ENCODE measurements around the gene TRABD.

Gene TRABD

DNA sequence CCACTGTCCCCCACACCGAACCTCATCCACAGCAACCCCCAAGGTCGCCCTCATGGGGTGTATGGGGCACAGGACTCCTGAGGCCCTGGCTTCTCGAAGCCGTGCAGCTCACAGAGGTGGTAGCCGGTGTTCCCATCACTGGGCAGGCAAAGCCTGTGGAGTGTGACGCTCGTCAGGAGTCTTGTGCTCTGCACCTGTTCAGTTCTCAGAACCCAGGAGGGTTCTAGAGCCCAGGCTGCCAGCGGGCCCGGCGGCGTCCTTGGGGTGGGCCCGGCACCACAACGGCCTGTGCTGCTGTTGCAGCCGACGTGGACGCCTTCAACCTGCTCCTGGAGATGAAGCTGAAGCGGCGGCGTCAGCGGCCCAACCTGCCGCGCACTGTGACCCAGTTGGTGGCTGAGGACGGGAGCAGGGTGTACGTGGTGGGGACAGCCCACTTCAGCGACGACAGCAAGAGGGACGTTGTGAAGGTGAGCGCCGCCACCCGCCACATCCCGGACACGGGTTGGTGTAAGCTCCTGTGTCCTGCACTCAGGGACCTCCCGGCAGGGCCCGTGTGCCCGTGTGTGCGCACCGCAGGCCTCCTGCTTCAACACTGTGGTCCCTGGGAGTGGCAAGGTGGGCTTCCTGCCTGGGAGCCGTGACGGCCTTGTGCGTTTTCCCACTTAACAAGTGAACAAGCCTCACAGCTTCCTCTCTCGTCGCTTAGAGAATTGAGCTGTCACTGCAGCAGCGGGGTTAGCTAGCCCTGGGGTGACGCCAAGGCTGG is 8.5 kb downstream of the TRABD start:
- H3K36me3 Mint-ChIP-seq, result peaks cover 33 to 43% of the 10 kb centered on the region in 2 donors

DNA sequence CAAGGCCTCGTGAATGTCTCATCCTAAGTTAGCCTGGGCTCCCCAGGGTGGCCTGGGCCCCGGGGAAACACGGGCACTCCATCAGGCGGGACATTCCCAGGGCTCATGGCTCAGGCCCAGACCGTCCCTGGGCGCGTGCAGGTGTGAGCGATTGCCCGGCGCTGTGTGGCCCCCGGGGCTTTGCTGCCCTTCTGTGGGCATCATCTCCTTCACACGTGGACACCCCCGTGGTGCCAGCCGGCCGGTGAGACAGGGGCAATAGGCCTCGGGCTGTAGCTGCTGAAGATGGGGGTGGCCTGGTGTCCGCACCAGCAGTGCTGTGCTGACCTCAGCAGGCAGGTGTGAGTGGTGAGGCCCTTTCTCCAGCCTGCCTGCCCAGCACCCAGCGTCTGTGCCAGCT is 10.5 kb downstream of the TRABD start:
- H3K27me3 Mint-ChIP-seq, result no peaks in the 10 kb centered on the region
- H3K4me1 Mint-ChIP-seq, result peaks cover 28 to 63% of the 10 kb centered on the region in 2 donors
- ATAC-seq (replicated peaks) (no peak), DNase-seq (no peak)
- H3K9me3 Mint-ChIP-seq, result no peaks in the 10 kb centered on the region
- peaks cover 34 to 45% of the 10 kb centered on the region in 2 donors for H3K36me3 Mint-ChIP-seq
- H3K27ac Mint-ChIP-seq, result peak overlapping the region; percentile 25
- peak overlapping the region in 1 of 2 donors; percentile 14 for H3K4me3 Mint-ChIP-seq

More for the DNA sequence above, 8.5 kb downstream of the TRABD start:
- H3K27me3 Mint-ChIP-seq, result no peaks in the 10 kb centered on the region
- DNase-seq, result no peak
- H3K4me3 Mint-ChIP-seq, result peak overlapping the region in 1 of 2 donors; percentile 61
- ATAC-seq (replicated peaks), result no peak
- H3K4me1 Mint-ChIP-seq, result peaks cover 37 to 74% of the 10 kb centered on the region in 2 donors
- no peaks in the 10 kb centered on the region for H3K9me3 Mint-ChIP-seq
- H3K27ac Mint-ChIP-seq, result peak overlapping the region; percentile 91

DNA sequence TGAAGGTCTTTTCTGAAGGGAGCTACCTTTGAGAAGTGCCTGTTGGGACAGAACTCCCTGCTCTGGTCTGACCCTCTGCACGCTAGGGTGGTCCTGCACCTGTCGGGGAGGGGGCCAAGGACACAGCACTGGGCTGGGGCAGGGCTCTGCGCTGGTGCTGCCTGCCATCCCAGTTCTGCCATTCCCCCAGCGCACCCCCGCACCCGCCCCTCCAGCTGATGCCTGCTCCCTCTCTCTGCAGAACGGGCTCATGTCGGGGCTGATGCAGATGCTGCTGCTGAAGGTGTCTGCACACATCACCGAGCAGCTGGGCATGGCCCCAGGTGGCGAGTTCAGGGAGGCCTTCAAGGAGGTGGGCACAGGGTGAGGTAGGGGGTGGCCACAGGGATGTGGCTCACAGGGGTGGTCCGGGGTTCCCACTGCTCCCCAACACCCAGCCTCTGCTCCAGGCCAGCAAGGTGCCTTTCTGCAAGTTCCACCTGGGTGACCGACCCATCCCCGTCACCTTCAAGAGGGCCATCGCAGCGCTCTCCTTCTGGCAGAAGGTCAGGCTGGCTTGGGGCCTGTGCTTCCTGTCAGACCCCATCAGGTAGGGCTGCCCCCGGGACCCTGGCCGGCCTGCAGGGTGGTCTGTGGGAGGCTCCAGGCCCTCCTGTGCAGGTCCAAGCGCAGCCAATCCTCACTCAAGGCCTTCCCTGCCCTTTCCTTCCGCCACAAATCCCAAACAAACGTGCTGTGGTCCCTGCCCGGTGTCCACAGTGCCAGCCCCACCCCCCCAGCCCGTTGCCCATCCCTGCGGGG is 11.5 kb downstream of the TRABD start:
- ATAC-seq (replicated peaks) (no peak), DNase-seq (no peak)
- H3K36me3 Mint-ChIP-seq, result peaks cover 29 to 36% of the 10 kb centered on the region in 2 donors
- H3K9me3 Mint-ChIP-seq, result no peaks in the 10 kb centered on the region
- peaks cover 25 to 59% of the 10 kb centered on the region in 2 donors for H3K4me1 Mint-ChIP-seq
- no peak overlapping the region for H3K4me3 Mint-ChIP-seq
- H3K27ac Mint-ChIP-seq, result no peak overlapping the region
- no peaks in the 10 kb centered on the region for H3K27me3 Mint-ChIP-seq

DNA sequence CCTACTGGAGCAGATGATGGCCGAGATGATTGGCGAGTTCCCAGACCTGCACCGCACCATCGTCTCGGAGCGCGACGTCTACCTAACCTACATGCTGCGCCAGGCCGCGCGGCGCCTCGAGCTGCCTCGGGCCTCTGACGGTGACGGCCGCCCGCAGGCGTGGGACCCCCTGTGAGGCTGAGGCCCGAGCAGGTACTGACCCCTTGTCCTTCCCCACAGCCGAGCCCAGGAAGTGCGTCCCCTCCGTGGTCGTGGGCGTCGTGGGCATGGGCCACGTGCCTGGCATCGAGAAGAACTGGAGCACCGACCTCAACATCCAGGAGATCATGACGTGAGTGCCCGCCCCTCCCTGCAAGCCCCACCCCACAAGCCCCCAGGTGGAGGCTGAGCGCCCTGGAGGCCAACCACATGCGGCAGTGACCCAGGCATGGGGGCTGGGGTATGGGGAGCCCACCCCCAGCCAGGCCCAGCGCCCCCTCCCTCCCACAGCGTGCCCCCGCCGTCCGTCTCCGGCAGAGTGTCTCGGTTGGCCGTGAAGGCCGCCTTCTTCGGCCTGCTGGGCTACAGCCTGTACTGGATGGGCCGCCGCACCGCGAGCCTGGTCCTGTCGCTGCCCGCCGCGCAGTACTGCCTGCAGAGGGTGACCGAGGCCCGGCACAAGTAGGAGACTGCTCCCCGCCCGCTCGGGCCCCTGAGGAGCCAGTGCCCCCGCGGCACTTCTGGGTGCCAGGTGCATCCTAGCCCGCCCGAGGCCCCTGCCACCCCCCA is 12.3 kb downstream of the TRABD start:
- Mint-ChIP-seq H3K27ac (peak overlapping the region; percentile 62), H3K36me3 (peaks cover 23 to 28% of the 10 kb centered on the region in 2 donors), H3K9me3 (no peaks in the 10 kb centered on the region), H3K4me1 (peaks cover 18 to 58% of the 10 kb centered on the region in 2 donors), H3K27me3 (no peaks in the 10 kb centered on the region), H3K4me3 (no peak overlapping the region)
- DNase-seq, result no peak
- no peak for ATAC-seq (replicated peaks)

DNA sequence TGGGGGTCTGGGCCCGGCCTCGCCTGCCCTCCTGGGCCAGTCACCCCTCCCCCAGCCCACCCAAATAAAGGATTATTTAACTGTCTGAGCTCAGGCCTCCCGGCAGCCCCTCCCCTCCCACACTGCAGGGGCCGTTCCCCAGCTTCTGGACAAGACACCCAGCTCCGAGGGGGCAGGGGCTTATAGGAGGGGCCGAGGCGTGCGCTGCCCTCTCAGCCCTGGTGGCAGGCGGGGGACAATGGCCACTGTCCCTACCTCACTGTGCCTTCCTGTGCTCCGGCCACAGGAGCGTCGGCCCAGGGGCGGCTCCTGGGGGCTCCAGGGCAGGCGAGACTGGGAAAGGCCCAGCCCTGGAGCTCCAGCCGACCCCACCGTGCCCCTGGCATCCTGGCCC is 12.9 kb downstream of the TRABD start:
- Mint-ChIP-seq H3K4me1 (peaks cover 17 to 53% of the 10 kb centered on the region in 2 donors), H3K4me3 (no peak overlapping the region)

DNA sequence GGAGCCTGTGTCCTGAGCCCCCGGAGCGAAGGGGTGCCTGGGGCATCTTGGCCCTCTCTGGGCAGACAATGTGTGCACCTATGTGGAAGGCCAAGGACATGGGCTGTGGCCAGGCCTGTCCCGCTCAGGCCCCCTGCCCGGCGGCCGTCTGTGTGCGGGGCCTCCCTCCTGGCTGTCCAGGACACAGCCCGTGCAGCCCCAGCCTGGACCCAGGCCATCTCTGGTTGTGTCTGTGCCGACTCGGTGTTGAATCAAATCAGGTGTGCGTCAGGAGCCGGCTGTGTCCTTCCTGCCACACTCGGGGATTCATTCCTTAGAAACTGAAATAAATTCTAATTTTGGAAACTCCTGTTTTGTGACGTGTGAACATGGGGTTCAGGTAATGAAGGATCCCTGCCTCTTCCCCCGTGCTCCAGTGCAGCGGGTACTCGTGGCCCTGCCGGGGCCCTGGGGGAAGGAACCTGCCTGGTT is 13.6 kb downstream of the TRABD start:
- Mint-ChIP-seq H3K27me3 (no peaks in the 10 kb centered on the region), H3K9me3 (no peaks in the 10 kb centered on the region), H3K4me3 (peak overlapping the region; percentile 76 to 82), H3K27ac (peak overlapping the region; percentile 91), H3K36me3 (peaks cover 27 to 32% of the 10 kb centered on the region in 2 donors), H3K4me1 (peaks cover 19 to 51% of the 10 kb centered on the region in 2 donors)
- no peak for DNase-seq
- ATAC-seq (replicated peaks), result no peak

More for the DNA sequence above, 12.9 kb downstream of the TRABD start:
- no peaks in the 10 kb centered on the region for H3K9me3 Mint-ChIP-seq
- peaks cover 27 to 31% of the 10 kb centered on the region in 2 donors for H3K36me3 Mint-ChIP-seq
- no peaks in the 10 kb centered on the region for H3K27me3 Mint-ChIP-seq
- no peak for DNase-seq
- H3K27ac Mint-ChIP-seq, result no peak overlapping the region
- no peak for ATAC-seq (replicated peaks)

DNA sequence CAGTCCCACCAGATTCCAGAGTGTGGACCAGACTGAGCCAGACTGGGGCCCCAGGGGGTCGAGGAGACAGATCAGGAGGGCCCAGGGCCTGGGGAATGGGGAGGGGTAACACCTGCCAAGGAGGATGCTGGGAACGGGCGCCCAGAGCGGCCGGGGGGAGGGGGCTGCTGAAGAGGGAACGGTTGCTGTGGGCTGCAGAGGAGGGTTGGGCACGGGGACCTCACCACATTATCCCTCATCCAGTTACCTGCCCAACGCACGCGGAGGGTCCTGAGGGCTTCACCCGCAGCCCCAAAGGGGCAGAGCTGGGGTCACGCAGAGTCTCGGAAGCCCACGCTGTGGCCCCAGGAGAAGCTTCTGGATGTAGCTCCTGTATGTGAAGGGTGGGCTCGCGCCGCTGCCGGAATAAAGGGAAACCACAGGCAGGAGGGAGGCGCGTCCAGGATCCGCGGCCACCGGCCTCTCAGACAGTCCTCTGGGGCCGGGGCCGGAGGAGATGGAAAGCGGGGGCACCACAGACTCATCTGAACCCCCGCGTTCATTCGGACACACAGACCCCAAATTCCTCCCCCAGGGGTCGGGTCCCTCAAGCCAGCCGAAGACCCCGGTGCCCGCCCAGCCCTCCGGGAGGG is 14.2 kb downstream of the TRABD start:
- ATAC-seq (replicated peaks) (peak; percentile 9 to 10), DNase-seq (no peak)
- Mint-ChIP-seq H3K36me3 (peaks cover 32 to 34% of the 10 kb centered on the region in 2 donors), H3K4me1 (peaks cover 22 to 48% of the 10 kb centered on the region in 2 donors), H3K9me3 (no peaks in the 10 kb centered on the region), H3K4me3 (peak overlapping the region; percentile 76 to 82), H3K27ac (peak overlapping the region; percentile 91), H3K27me3 (no peaks in the 10 kb centered on the region)

DNA sequence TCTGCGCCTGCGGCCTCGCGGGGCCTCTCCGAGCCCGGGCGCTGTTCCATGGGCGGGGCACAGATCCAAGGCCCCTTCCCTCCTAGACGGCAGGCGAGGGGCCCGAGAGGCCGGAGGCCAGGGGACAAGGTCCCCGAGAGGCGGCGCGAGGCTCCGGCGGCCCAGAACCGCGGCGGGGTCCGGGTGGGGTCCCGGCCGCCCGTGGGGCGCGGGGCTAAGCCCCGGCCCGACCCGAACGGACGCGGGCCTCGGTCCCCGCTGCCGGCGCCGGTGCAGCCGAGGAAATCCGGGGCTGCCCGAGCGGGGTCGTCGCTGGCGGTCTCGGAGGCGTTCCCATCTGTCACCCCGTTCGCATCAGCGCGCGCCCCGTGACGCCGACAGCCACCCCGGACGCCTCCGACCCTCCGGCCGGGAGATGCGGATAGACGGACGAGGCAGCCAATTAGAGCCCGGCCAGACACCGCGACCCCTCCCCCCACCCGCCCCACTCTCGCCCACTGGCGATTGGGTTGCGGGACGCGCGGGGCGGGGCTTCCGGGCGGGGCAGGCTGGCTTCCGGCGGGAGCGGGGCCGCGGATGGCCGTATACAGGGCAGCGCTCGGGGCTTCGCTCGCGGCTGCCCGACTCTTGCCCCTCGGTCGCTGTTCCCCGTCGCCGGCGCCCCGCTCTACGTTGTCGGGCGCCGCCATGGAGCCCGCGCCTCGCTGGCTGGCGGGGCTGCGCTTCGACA is 14.9 kb downstream of the TRABD start, which contains the start of gene SELENOO:
Gene SELENOO, plus strand, starts transcription at position 551 of the 730 bp plus-strand sequence. Its CDS starts 26 bp downstream, at position 577.
- DNase-seq (peak; percentile 86), ATAC-seq (replicated peaks) (peak; percentile 90 to 92)
- peaks cover 32 to 33% of the 10 kb centered on the region in 2 donors for H3K36me3 Mint-ChIP-seq
- H3K9me3 Mint-ChIP-seq, result no peaks in the 10 kb centered on the region
- peak within 1 kb of the TSS; percentile 84 to 86 for H3K4me3 Mint-ChIP-seq
- peaks cover 19 to 46% of the 10 kb centered on the region in 2 donors for H3K4me1 Mint-ChIP-seq
- H3K27me3 Mint-ChIP-seq, result no peaks in the 10 kb centered on the region
- peak within 1 kb of the TSS; percentile 91 for H3K27ac Mint-ChIP-seq

DNA sequence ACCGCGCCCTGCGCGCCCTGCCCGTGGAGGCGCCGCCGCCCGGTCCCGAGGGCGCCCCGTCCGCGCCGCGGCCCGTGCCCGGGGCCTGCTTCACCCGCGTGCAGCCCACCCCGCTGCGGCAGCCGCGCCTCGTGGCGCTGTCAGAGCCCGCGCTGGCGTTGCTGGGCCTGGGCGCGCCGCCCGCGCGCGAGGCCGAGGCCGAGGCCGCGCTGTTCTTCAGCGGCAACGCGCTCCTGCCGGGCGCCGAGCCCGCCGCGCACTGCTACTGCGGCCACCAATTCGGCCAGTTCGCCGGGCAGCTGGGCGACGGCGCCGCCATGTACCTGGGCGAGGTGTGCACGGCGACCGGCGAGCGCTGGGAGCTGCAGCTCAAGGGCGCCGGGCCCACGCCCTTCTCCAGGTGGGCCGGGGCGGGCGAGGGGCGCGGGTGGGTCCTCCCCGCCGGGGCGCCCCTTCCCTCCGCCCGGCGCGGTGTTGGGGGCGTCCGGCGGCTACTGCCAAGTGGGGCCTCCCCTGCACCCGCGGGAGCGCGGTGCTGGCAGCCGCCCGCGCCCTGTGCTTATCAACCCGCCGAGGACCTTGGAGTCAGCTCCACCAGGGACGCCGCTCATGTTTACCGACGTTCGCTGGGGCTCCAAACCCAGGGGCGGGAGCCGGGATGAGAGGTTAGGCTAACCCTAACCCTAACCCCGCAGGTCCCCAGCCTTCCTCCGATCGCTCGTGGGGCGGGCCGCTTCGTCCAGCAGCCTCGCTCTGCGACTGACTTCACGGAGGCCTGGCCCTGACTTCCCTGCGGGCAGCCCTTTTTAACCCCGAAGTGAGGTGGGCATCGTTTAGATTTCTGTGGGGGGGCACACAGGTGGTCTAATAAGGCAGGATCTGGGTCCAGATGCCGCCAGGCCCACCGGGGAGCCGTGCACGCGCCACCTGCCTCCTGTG is 15.7 kb downstream of the TRABD start:
- Mint-ChIP-seq H3K36me3 (peaks cover 31 to 37% of the 10 kb centered on the region in 2 donors), H3K27ac (peak overlapping the region; percentile 52), H3K9me3 (no peaks in the 10 kb centered on the region), H3K4me1 (peaks cover 22 to 47% of the 10 kb centered on the region in 2 donors), H3K4me3 (peak overlapping the region; percentile 84 to 86), H3K27me3 (no peaks in the 10 kb centered on the region)
- ATAC-seq (replicated peaks) (peak; percentile 33 to 38), DNase-seq (no peak)

DNA sequence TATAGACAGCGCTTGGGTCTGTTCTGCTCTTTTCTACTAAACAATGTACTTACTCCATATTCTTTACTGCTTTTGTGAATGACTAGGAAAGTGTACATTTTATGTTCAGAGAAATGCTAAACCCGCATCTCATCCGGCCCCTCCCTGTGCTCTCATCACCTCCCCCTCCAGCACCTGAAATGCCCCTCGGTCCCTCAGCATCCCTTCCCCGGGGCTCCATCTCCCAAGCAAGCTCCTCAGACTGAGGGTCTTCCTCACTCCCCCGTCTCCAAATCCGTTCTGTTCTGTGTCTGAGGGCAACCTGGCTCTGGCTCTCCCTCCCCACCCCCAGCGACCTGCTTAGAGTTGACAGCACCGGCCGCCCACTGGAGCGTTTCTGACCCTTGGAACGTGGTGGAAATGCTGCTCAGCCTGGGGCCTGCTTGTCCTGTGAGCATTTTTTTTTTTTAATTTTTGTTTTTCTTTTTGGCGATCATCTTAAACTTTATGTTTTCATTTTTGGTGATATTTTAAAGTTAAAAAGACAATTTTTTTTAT is 16.5 kb downstream of the TRABD start:
- DNase-seq (no peak), ATAC-seq (replicated peaks) (no peak)
- H3K4me3 Mint-ChIP-seq, result peak overlapping the region; percentile 84 to 86
- peaks cover 27 to 37% of the 10 kb centered on the region in 2 donors for H3K36me3 Mint-ChIP-seq
- peak overlapping the region; percentile 52 for H3K27ac Mint-ChIP-seq
- peaks cover 26 to 51% of the 10 kb centered on the region in 2 donors for H3K4me1 Mint-ChIP-seq
- no peaks in the 10 kb centered on the region for H3K9me3 Mint-ChIP-seq
- no peaks in the 10 kb centered on the region for H3K27me3 Mint-ChIP-seq

DNA sequence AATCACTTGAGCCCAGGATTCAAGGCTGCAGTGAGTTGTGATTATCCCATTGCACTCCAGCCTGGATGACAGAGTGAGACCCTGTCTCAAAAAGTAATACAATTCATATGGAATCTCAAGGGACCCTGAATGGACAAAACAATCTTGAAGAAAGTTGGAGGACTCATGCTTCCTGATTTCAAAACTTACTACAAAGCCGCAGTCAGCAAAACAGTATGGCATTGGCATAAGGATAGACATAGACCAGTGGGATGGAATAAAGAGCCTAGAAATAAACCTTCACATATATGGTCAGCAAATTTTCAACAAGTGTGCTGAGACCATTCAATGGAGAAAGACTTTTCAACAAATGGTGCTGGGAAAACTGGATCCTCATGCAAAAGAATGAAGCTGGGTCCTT is 17.6 kb downstream of the TRABD start:
- peaks cover 33 to 58% of the 10 kb centered on the region in 2 donors for H3K4me1 Mint-ChIP-seq
- DNase-seq (no peak), ATAC-seq (replicated peaks) (no peak)
- peaks cover 27 to 40% of the 10 kb centered on the region in 2 donors for H3K36me3 Mint-ChIP-seq
- H3K9me3 Mint-ChIP-seq, result no peaks in the 10 kb centered on the region
- H3K27me3 Mint-ChIP-seq, result no peaks in the 10 kb centered on the region
- H3K27ac Mint-ChIP-seq, result no peak overlapping the region
- H3K4me3 Mint-ChIP-seq, result no peak overlapping the region

DNA sequence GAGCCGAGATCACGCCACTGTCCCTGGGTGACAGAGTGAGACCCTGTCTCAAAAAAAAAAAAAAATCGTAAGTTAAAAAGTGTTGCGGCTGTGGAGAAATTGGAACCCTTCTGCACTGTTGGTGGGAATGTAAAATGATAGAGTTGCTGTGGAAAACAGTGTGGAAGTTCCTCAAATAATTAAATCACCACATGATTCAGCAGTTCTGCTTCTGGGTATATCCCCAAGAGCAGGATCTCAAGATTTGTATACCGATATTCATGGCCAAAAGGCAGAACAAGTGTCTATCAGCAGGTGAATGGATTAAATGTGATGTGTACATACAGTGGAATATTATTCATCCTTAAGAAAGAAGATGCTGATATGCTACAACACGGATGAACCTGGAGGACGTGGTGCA is 18.9 kb downstream of the TRABD start:
- DNase-seq, result no peak
- no peak overlapping the region for H3K4me3 Mint-ChIP-seq
- H3K27me3 Mint-ChIP-seq, result no peaks in the 10 kb centered on the region
- H3K4me1 Mint-ChIP-seq, result peaks cover 32 to 56% of the 10 kb centered on the region in 2 donors
- peaks cover 24 to 41% of the 10 kb centered on the region in 2 donors for H3K36me3 Mint-ChIP-seq
- no peak overlapping the region for H3K27ac Mint-ChIP-seq
- no peak for ATAC-seq (replicated peaks)
- H3K9me3 Mint-ChIP-seq, result no peaks in the 10 kb centered on the region
